SH-SY5Y (cell line): ENCODE measurements around the gene CHN2.

Experiments
- GATA2 ChIP-seq: IDR thresholded peaks from 2 replicates; pipeline ENCODE4 v1.6.1; 2011; ENCODE audit warnings: mild to moderate bottlenecking, low read depth, low read length
- GATA3 ChIP-seq: IDR thresholded peaks from 2 replicates; pipeline ENCODE4 v1.6.1; 2011; ENCODE audit warnings: low read depth, mild to moderate bottlenecking, low read length, moderate library complexity

DNA sequence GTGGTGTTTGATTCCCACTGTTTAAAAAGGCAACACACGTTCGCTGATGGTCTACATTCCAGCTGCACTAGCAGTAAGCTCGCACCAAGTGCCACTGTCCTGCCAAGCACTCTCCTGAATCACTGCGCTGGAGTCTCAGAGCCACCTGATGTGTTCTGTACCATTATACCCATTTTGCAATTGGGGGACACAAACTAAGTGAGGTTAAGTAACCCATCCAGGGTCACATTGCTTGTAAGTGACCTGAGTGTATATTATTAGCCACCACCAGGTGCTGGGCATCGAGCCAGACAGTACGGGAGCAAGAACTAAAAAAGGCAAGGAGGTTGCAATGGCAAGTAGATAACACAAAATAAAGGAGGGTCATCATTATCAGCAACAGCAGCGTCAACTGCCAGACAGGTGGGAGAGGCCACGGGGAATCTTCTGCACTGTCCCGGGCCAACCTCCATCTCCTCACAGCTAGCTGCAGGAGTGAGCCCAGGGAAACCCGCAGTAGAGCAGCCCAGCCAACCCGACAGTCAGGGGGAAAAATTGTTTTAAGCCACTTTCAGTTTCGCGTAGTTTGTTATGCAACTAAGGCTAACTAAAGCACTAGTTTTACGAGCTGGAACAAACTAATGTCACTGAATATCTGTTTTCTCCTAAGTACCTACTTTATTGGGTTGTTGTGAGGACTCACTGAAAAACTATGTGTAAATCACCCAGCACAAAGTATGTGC lies 47.5 kb upstream of the CHN2 start:
- no peak for TF ChIP-seq GATA2
- TF ChIP-seq GATA3: no peak
